GF-D8 (cell line): ENCODE measurements around the gene GPR153.
"Not testable (repeated sequence)": the region's sequence is repeated elsewhere in the genome, so short reads cannot be mapped to it uniquely, and the experiment has no call there.

Experiments
- DNase-seq: peaks from one replicate; lab custom pipeline; 2025; lab: John Stamatoyannopoulos, UW

GPR153 gene

GRCh38 chr1:6260961-6261614, at the start of gene GPR153:
TSS of gene GPR153 (minus strand) at chr1:6261098. CDS start at chr1:6254905, 6,193 bp downstream.
- DNase-seq: no peak

GRCh38 chr1:6310116-6310848, 49.4 kb upstream of the GPR153 start:
- DNase-seq: no peak

- DNase-seq: no peak
Measured at GRCh38 chr1:6309564-6309963, 48.7 kb upstream of the GPR153 start.

- DNase-seq: no peak
Measured at GRCh38 chr1:6308449-6308848, 47.6 kb upstream of the GPR153 start.

- not testable (repeated sequence) for DNase-seq
Measured at GRCh38 chr1:6307682-6308081, 46.8 kb upstream of the GPR153 start.

GRCh38 chr1:6307099-6307498, 46.2 kb upstream of the GPR153 start:
- no peak for DNase-seq

- no peak for DNase-seq
Measured at GRCh38 chr1:6303397-6304012, 42.6 kb upstream of the GPR153 start.

- no peak for DNase-seq
Measured at GRCh38 chr1:6302568-6302967, 41.7 kb upstream of the GPR153 start.

- DNase-seq: no peak
Measured at GRCh38 chr1:6301526-6301925, 40.6 kb upstream of the GPR153 start.

- DNase-seq: no peak
Measured at GRCh38 chr1:6300342-6301048, 39.6 kb upstream of the GPR153 start.

- no peak for DNase-seq
Measured at GRCh38 chr1:6299557-6300165, 38.8 kb upstream of the GPR153 start.

- DNase-seq: no peak
Measured at GRCh38 chr1:6298940-6299465, 38.1 kb upstream of the GPR153 start.

GRCh38 chr1:6298530-6298929, 37.6 kb upstream of the GPR153 start:
- no peak for DNase-seq

- no peak for DNase-seq
Measured at GRCh38 chr1:6295910-6296309, 35.0 kb upstream of the GPR153 start.

GRCh38 chr1:6294890-6295556, 34.1 kb upstream of the GPR153 start:
- peak; percentile 89 for DNase-seq

- DNase-seq: peak; percentile 74
Measured at GRCh38 chr1:6294080-6294889, 33.4 kb upstream of the GPR153 start.

- DNase-seq: no peak
Measured at GRCh38 chr1:6292102-6292501, 31.2 kb upstream of the GPR153 start.

- DNase-seq: no peak
Measured at GRCh38 chr1:6288665-6289064, 27.8 kb upstream of the GPR153 start.

GRCh38 chr1:6288026-6288425, 27.1 kb upstream of the GPR153 start:
- no peak for DNase-seq

- no peak for DNase-seq
Measured at GRCh38 chr1:6287431-6287886, 26.6 kb upstream of the GPR153 start.
